Nephron progenitor cell (in vitro differentiated cells): ENCODE results near the gene COPB2.

Experiments used
- DNase-seq: peaks from one replicate; pipeline ENCODE4 v3.0.0; 2021
- H3K27ac Mint-ChIP-seq: 2 replicates; pipeline ENCODE4 v1.8.0; 2021; ENCODE audit warnings: mild to moderate bottlenecking, moderate library complexity, mixed read lengths
- H3K27me3 Mint-ChIP-seq: 2 replicates; pipeline ENCODE4 v1.8.0; 2021; ENCODE audit warnings: mild to moderate bottlenecking, low read depth, mixed read lengths; ENCODE audit not compliant: poor library complexity
- H3K36me3 Mint-ChIP-seq: 2 replicates; pipeline ENCODE4 v1.8.0; 2021; ENCODE audit warnings: low read depth, mixed read lengths
- H3K4me1 Mint-ChIP-seq: 2 replicates; pipeline ENCODE4 v1.8.0; 2021; ENCODE audit warnings: mixed read lengths
- H3K4me3 Mint-ChIP-seq: 2 replicates; pipeline ENCODE4 v1.8.0; 2021; ENCODE audit warnings: mild to moderate bottlenecking, moderate library complexity, mixed read lengths
- H3K9me3 Mint-ChIP-seq: 2 replicates; pipeline ENCODE4 v1.8.0; 2021; ENCODE audit warnings: mild to moderate bottlenecking, moderate library complexity, mixed read lengths
- TF ChIP-seq, protein P1 (sequence below): fragments of 200-600 bp; sonication (generic); IDR thresholded peaks from 2 replicates; pipeline ENCODE4 v1.5.0; 2021; ENCODE audit warnings: antibody characterized with exemption

The COPB2 gene

DNA sequence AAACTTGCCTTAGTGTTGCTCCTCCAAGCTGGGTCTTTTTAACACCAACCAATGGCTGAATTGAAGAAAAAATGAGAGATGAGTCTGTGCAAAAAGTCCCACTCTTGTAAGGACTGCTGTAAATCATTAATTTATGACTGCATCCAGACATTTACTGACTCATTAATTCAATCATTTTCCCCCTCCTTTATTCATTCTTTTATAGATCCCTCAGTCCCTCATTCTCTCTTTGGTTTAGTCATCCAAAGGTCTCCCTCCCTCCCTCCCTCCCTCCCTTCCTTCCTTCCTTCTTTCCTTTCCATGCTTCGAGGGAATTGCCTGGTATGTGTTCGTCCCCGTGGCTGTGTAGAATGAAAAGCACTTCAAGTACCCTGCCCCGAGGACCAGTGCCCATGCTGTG, 80.9 kb downstream of the COPB2 start:
- TF ChIP-seq, protein P1, sequence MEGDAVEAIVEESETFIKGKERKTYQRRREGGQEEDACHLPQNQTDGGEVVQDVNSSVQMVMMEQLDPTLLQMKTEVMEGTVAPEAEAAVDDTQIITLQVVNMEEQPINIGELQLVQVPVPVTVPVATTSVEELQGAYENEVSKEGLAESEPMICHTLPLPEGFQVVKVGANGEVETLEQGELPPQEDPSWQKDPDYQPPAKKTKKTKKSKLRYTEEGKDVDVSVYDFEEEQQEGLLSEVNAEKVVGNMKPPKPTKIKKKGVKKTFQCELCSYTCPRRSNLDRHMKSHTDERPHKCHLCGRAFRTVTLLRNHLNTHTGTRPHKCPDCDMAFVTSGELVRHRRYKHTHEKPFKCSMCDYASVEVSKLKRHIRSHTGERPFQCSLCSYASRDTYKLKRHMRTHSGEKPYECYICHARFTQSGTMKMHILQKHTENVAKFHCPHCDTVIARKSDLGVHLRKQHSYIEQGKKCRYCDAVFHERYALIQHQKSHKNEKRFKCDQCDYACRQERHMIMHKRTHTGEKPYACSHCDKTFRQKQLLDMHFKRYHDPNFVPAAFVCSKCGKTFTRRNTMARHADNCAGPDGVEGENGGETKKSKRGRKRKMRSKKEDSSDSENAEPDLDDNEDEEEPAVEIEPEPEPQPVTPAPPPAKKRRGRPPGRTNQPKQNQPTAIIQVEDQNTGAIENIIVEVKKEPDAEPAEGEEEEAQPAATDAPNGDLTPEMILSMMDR, result no peak
- H3K9me3 Mint-ChIP-seq, result no peaks in the 10 kb centered on the region
- no peaks in the 10 kb centered on the region for H3K36me3 Mint-ChIP-seq
- no peak overlapping the region for H3K4me3 Mint-ChIP-seq
- peaks cover 21% of the 10 kb centered on the region for H3K4me1 Mint-ChIP-seq
- peaks cover 9% of the 10 kb centered on the region for H3K27me3 Mint-ChIP-seq
- no peak for DNase-seq
- no peak overlapping the region for H3K27ac Mint-ChIP-seq

GRCh38 chr3:139307601-139308555, 81.6 kb downstream of the COPB2 start:
- peaks cover 21% of the 10 kb centered on the region for H3K4me1 Mint-ChIP-seq
- peaks cover 7% of the 10 kb centered on the region for H3K27me3 Mint-ChIP-seq
- TF ChIP-seq, protein P1, result no peak
- H3K4me3 Mint-ChIP-seq, result no peak overlapping the region
- no peaks in the 10 kb centered on the region for H3K9me3 Mint-ChIP-seq
- no peak for DNase-seq
- H3K27ac Mint-ChIP-seq, result no peak overlapping the region
- no peaks in the 10 kb centered on the region for H3K36me3 Mint-ChIP-seq
